Fibroblast of lung (primary cell): ENCODE results near the gene GHDC. TPM values are rescaled to one million over a fixed set of nuclear protein-coding genes. Genes with fewer than 3 reads are reported as not detected.

Experiments
- DNase-seq, 2 donors: peaks; one replicate each; pipeline versions ENCODE4 v3.0.0 to v3.0.0-alpha.2; 2010; ENCODE audit warnings: low read depth in 2 of 2
- H2AFZ ChIP-seq: 2 replicates; pipeline ENCODE4 v1.5.1; 2012; ENCODE audit warnings: low read length, control low read depth, inconsistent platforms
- H3K27ac ChIP-seq: 2 replicates; pipeline ENCODE4 v1.5.1; 2011; ENCODE audit warnings: low read length, control low read depth; ENCODE audit not compliant: insufficient read depth
- H3K27me3 ChIP-seq: 2 replicates; pipeline ENCODE4 v1.5.1; 2011; ENCODE audit warnings: mild to moderate bottlenecking, low read length; ENCODE audit not compliant: control insufficient read depth, insufficient read depth
- H3K36me3 ChIP-seq: 2 replicates; pipeline ENCODE4 v1.5.1; 2011; ENCODE audit warnings: low read length; ENCODE audit not compliant: control insufficient read depth, insufficient read depth
- H3K4me1 ChIP-seq: 2 replicates; pipeline ENCODE4 v1.5.1; 2011; ENCODE audit warnings: low read length; ENCODE audit not compliant: control insufficient read depth, insufficient read depth; ENCODE audit errors: extremely low read depth
- H3K4me2 ChIP-seq: 2 replicates; pipeline ENCODE4 v1.5.1; 2011; ENCODE audit warnings: low read length, control low read depth; ENCODE audit not compliant: insufficient read depth; ENCODE audit errors: extremely low read depth
- H3K4me3 ChIP-seq, 4 experiments: fragments of 200-600 bp in 1 of 4; sonication (generic) in 1 of 4; replicated peaks in 1 of 4; 2 replicates each; pipeline ENCODE4 v1.5.1; 2011 to 2016; ENCODE audit warnings: low read length in 4 of 4, low read depth in 3 of 4, mild to moderate bottlenecking in 3 of 4, control low read depth in 2 of 4, inconsistent platforms in 1 of 4, mixed read lengths in 1 of 4; ENCODE audit not compliant: insufficient read depth in 1 of 4; ENCODE audit errors: control extremely low read depth in 1 of 4
- H3K79me2 ChIP-seq: 2 replicates; pipeline ENCODE4 v1.5.1; 2012; ENCODE audit warnings: mild to moderate bottlenecking, low read length, inconsistent platforms; ENCODE audit not compliant: control insufficient read depth, insufficient read depth
- H3K9ac ChIP-seq: 2 replicates; pipeline ENCODE4 v1.5.1; 2011; ENCODE audit warnings: mild to moderate bottlenecking, low read length, control low read depth; ENCODE audit not compliant: insufficient read depth
- H3K9me3 ChIP-seq: 2 replicates; pipeline ENCODE4 v1.5.1; 2012; ENCODE audit warnings: low read depth, low read length; ENCODE audit not compliant: control insufficient read depth, insufficient read depth
- H4K20me1 ChIP-seq: 2 replicates; pipeline ENCODE4 v1.5.1; 2011; ENCODE audit warnings: low read length; ENCODE audit not compliant: control insufficient read depth, insufficient read depth; ENCODE audit errors: extremely low read depth
- CTCF ChIP-seq, 2 donors: IDR thresholded peaks in 1 of 2; conservative IDR thresholded peaks in 1 of 2; 1 replicate in 1 of 2; 2 replicates in 1 of 2; pipeline ENCODE4 v1.5.1; 2011 to 2012; ENCODE audit warnings: low read length in 2 of 2, control low read depth in 1 of 2, inconsistent platforms in 1 of 2, low read depth in 1 of 2, mild to moderate bottlenecking in 1 of 2
- EZH2 ChIP-seq: IDR thresholded peaks from 2 replicates; pipeline ENCODE4 v1.5.1; 2012; ENCODE audit warnings: low read length, control low read depth, mild to moderate bottlenecking; ENCODE audit errors: missing control alignments
- polyA plus RNA-seq, 2 donors: library from polyadenylated mRNA; depleted of rRNA in 1 of 2; stranded (reverse) in 1 of 2; unstranded in 1 of 2; fragments of >200 nt; gene quantifications; 2 replicates each; pipeline ENCODE4 v1.2.1, GENCODE V29; 2011 to 2012; ENCODE audit warnings: missing spikeins in 1 of 2
- total RNA-seq: library from RNA; depleted of rRNA; stranded (reverse); fragments of >200 nt; gene quantifications from 2 replicates; pipeline ENCODE4 v1.2.1, GENCODE V29; 2014

GHDC gene
- total and polyA plus RNA-seq, 2 donors (not counting 1 experiment from before 2014, with no cell fraction given): 6.7 to 26.6 TPM

GRCh38 chr17:42197564-42198156 is 3.4 kb upstream of the GHDC start:
- H3K4me1 ChIP-seq: no peaks in the 10 kb centered on the region
- no peaks in the 10 kb centered on the region for H4K20me1 ChIP-seq
- H3K9me3 ChIP-seq: no peaks in the 10 kb centered on the region
- TF ChIP-seq EZH2 (no peak), CTCF (conservative IDR thresholded peaks at IDR 0.05 in 1 of 2, IDR thresholded peaks at IDR 0.05 in 1 of 2; ENCODE audit: low read depth in 1 of 2, low read length in 2 of 2) (no peak)
- no peak overlapping the region for H3K4me3 ChIP-seq
- H3K27ac ChIP-seq: no peak overlapping the region
- no peaks in the 10 kb centered on the region for H3K79me2 ChIP-seq
- H3K9ac ChIP-seq: no peak overlapping the region
- no peak overlapping the region for H2AFZ ChIP-seq
- no peak overlapping the region for H3K4me2 ChIP-seq
- DNase-seq: no peak
- no peaks in the 10 kb centered on the region for H3K36me3 ChIP-seq
- H3K27me3 ChIP-seq: no peaks in the 10 kb centered on the region

GRCh38 chr17:42193216-42193968 is 902 bp downstream of the GHDC start:
- peak overlapping the region; percentile 98 for H3K4me2 ChIP-seq
- H3K36me3 ChIP-seq: no peaks in the 10 kb centered on the region
- no peaks in the 10 kb centered on the region for H3K79me2 ChIP-seq
- no peaks in the 10 kb centered on the region for H3K4me1 ChIP-seq
- no peak overlapping the region for H3K9ac ChIP-seq
- H3K27me3 ChIP-seq: no peaks in the 10 kb centered on the region
- H2AFZ ChIP-seq: no peak overlapping the region
- H3K27ac ChIP-seq: no peak overlapping the region
- TF ChIP-seq CTCF (conservative IDR thresholded peaks at IDR 0.05 in 1 of 2, IDR thresholded peaks at IDR 0.05 in 1 of 2; ENCODE audit: low read depth in 1 of 2, low read length in 2 of 2) (no peak), EZH2 (no peak)
- H4K20me1 ChIP-seq: no peaks in the 10 kb centered on the region
- no peaks in the 10 kb centered on the region for H3K9me3 ChIP-seq
- no peak for DNase-seq
- H3K4me3 ChIP-seq: peak overlapping the region in 3 of 4 experiments; percentile 79 to 91 (median 81)

GRCh38 chr17:42192189-42193126 is 1.8 kb downstream of the GHDC start:
- H2AFZ ChIP-seq: no peak overlapping the region
- TF ChIP-seq CTCF (conservative IDR thresholded peaks at IDR 0.05 in 1 of 2, IDR thresholded peaks at IDR 0.05 in 1 of 2; ENCODE audit: low read depth in 1 of 2, low read length in 2 of 2) (no peak), EZH2 (no peak)
- no peaks in the 10 kb centered on the region for H3K4me1 ChIP-seq
- H3K4me2 ChIP-seq: no peak overlapping the region
- DNase-seq: no peak
- no peaks in the 10 kb centered on the region for H3K79me2 ChIP-seq
- no peak overlapping the region for H3K4me3 ChIP-seq
- H3K36me3 ChIP-seq: no peaks in the 10 kb centered on the region
- H3K27ac ChIP-seq: no peak overlapping the region
- H3K27me3 ChIP-seq: no peaks in the 10 kb centered on the region
- H4K20me1 ChIP-seq: no peaks in the 10 kb centered on the region
- no peaks in the 10 kb centered on the region for H3K9me3 ChIP-seq
- H3K9ac ChIP-seq: no peak overlapping the region
